T47D (cell line): ENCODE measurements around the gene EGFR.
A peak's percentile ranks its signal among the peaks of the same experiment; 100 is the strongest.

Experiments
- DNase-seq, 2 experiments: peaks; one replicate each; pipeline versions ENCODE4 v3.0.0 to v3.0.0-alpha.2; 2011 to 2012; ENCODE audit warnings: low read depth in 1 of 2, low spot score in 1 of 2
- JUND ChIP-seq: IDR thresholded peaks from 2 replicates; pipeline ENCODE4 v1.6.1; 2012; ENCODE audit warnings: low read depth
- in situ Hi-C: cut with HindIII; loops from 2 replicates; pipeline ENCODE4 v1.10.0; 2016; ENCODE audit warnings: low sequenced_read_pairs, low pct_unique_long_range_greater_than_20kb

The EGFR gene

DNA sequence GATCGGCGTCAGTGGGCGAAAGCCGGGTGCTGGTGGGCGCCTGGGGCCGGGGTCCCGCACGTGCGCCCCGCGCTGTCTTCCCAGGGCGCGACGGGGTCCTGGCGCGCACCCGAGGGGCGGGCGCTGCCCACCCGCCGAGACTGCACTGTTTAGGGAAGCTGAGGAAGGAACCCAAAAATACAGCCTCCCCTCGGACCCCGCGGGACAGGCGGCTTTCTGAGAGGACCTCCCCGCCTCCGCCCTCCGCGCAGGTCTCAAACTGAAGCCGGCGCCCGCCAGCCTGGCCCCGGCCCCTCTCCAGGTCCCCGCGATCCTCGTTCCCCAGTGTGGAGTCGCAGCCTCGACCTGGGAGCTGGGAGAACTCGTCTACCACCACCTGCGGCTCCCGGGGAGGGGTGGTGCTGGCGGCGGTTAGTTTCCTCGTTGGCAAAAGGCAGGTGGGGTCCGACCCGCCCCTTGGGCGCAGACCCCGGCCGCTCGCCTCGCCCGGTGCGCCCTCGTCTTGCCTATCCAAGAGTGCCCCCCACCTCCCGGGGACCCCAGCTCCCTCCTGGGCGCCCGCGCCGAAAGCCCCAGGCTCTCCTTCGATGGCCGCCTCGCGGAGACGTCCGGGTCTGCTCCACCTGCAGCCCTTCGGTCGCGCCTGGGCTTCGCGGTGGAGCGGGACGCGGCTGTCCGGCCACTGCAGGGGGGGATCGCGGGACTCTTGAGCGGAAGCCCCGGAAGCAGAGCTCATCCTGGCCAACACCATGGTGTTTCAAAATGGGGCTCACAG, 1.1 kb downstream of the EGFR start:
- no peak for DNase-seq
- TF ChIP-seq JUND = no peak
- in situ Hi-C loops = no loop called here

DNA sequence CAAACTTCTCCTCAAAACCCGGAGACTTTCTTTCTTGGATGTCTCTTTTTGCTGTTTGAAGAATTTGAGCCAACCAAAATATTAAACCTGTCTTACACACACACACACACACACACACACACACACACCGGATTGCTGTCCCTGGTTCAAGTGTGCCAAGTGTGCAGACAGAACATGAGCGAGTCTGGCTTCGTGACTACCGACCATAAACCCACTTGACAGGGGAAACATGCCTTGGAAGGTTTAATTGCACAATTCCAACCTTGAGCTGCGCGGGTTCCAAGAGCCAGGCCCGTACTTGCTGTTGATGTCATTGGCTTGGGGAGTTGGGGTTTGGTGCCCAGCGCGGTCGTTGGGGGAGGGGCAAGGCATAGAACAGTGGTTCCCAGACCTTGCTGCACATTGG, 1.7 kb downstream of the EGFR start:
- in situ Hi-C loops = no loop called here
- TF ChIP-seq JUND = no peak
- DNase-seq = no peak

DNA sequence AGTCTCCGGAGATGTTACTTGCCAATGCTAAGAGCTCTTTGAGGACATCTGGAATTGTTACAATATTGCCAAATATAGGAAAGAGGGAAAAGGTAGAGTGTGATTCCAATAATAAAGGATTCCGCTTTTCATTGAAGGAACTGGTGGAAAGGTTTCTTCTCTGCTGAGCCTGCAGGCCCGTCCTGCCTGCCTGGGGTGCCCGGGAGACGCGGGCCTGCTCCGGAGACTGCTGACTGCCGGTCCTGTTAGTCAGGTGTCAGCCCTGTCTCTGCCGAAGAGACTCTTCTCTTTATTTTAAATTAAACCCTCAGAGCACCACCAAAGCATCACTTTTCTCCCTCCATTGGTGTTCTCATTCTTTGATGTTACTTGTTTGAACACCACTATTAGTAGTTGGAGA, 2.2 kb downstream of the EGFR start:
- in situ Hi-C loops = no loop called here
- DNase-seq = no peak
- no peak for TF ChIP-seq JUND

DNA sequence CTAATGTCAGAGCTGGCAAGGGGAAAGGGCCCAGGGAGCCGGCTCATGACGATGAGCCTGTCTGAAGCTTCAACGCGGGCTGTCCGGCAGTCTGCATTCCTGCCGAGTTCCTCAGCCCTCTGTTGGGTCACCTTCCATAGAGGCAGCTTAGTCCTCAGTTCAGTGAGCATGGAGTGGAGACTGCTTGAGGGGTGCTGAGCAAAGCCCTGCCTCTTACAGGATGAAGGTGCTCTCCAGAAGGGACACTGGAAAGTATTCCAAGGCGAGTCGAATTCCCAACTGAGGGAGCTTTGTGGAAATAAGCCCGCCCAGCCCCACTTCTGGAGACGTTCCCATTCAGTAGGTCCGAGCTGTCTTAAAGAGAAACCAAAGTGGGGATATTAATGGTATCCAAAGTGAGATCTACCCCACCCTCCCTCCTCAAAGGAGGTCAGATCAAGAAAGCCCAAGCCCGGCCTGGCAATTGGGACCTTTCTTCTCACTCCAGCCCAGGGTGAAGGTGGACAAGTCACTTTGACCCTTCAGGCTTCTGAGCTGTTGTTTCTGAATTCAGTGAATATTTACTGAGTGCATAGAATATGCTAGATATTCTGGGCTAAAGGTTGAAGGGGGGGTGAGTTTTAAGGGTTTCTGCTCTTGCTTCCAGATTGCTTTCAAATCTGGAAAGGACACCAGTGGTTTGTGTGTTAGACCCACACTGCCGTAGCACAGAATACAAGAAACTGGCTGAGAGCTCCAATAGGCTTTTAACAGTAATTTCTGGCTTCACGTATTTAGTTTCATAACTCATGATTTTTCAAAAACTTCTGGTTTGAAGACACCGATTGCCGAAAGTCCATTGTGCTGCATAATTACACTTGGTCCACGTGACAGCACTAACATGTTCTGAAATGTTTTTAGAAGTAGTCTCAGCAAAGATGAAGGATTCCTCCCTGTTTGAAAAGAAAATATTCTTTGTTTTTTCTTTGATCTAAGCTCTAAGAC, 3.5 kb downstream of the EGFR start:
- TF ChIP-seq JUND = no peak
- in situ Hi-C loops = no loop called here
- DNase-seq = no peak

DNA sequence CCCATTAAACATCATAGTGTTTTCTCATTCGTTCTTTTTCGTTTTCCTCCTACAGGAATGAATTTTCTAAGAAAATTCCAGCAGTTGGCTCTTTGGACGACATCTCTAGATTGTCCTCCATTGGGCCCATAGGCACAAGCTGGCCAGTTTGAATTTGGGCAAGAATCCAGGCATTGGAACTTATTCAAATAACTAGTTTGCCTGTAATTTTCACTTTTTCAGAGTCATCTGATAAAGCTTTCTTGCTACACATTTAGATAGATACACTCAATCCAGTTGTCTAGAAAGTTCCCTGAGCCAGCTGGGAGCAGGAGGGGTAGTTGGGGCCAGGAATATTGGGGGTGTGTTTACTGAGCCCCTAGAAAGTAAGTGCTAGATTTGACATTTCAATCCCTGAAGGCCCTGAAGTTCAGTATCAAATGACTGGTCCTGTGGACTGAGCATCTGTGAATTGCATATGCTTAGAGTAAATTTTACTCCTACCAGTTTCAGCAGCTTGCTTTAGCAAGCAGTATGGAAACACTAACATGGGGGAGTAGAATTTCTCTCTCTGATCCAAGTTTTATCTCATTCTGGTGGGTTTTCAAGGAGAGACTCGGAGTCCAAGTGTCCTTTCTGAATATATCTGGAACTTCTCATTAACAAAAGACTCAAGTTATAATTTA, 5.2 kb downstream of the EGFR start:
- in situ Hi-C loops = no loop called here
- no peak for TF ChIP-seq JUND

DNA sequence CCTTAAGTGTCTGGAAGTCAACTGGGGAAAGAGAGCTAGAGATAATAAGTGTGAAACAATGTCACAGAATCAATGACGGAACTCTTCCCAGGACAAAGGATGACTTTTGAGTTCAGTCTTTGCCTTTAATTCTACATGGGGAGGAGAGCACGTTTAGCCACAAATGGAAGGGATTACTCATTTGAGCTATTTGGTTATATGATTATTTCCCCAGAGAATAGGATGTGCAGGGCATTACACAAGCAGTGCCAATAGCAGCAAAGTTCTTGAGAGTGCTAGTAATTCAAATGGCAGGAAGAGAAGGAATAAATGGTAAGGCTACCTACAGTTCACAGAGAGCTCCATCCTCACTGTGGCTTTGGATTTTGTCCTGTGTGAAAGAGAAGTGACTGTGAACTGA, 6.0 kb downstream of the EGFR start:
- TF ChIP-seq JUND = no peak
- in situ Hi-C loops = no loop called here
- no peak for DNase-seq

More for the DNA sequence above, 5.2 kb downstream of the EGFR start:
- no peak for DNase-seq

DNA sequence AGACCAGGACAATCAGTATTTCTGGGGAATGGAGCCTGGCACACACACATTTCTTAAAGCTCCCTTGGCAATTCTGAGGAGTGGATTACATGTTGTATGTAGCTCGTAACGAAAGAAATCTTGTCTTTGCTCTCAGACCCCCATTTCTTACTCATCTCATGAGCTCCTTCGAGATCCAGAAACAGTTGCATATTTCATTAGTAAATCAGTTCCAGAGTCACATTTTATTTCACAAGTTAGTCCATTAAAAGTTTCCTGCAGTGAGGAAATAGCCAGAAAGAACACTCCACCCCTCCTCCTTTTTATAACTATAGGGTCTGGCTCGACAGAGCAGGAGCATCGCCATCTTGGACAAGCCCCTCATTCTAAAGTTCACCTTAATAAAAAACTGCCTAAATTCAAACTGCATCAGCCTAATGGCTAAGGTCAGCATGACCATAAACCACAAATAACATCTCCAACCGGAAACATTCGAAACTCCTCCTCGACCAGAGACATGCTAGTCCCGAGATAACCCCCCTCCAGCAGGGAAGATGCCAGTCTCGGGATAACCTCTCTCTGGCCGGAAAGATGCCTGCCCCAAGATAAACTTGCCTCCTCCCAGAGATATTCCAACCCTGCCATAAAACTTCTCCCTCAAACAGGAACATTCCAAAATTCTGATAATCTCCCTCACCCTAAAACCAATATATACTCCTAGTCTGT, 7.4 kb downstream of the EGFR start:
- DNase-seq = no peak
- no peak for TF ChIP-seq JUND
- in situ Hi-C loops = no loop called here

DNA sequence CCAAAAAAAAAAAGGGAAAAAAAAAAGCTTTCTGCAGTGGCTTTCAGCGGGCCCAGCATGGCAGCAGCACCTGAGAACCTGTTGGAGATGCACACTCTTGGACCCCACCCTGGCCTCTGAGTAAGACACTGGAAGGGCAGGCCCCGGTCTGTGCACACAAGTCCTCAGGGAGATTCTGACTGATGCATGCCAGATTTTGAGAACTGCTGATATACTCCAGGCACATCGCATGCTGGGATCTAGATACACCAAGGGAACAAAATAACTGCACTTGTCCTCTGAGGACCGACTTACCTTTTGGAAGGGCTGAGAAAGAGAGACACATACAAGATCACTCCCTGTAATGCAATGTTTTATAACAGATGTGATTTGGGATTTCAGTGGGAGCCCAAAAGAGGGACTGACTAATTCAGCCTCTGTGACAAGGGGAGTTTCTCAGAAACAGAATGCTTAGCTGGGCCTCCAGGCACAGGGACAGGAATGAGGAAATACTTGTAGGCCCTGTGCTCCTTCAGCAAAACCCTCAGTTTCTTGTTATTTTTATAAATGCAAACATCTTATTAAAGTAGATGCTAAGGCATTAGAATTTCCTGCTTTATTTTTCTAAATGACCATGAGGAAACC, 8.2 kb downstream of the EGFR start:
- in situ Hi-C loops = no loop called here
- 0 out of 2 replicates have a peak, but pooled peaks have one; percentile 6 for TF ChIP-seq JUND
- DNase-seq = peak; percentile 70 to 73

DNA sequence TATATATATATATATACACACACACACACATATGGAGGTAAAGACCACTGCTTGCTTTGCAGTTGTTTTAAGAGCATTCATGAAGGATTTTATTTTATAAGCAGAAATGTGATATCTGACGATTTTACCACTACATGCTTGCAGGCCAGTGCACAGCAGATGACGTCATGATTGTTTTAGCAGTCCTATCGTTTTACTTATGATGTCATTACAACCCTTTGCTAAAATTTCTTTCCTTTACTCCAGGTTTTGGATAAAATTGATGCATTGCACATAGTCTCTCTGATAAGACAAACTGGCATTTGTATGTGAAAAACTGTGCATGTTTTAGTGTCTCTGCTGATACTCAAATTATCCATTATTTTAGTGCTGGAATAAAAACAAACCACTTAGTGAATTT, 9.2 kb downstream of the EGFR start:
- no peak for DNase-seq
- no peak for TF ChIP-seq JUND
- in situ Hi-C loops = no loop called here

DNA sequence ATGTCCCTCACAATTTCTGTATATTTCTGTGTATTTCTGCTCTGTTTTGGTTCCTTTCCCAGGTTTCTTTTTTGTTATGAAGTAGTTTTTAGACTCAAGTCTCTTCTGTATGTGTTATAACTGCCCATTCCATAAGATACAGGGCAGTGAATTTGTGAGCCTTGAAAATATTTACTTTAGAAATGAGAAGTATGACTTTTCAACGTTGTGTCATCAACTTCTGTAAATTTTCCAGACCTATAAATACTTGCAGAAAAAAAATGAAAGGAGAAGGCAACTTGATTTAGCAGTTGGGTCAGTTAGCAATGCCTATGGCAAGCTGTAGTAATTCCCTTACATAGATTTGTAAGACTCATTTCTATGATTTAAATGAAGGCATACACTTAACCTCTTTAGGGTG, 11.5 kb downstream of the EGFR start:
- in situ Hi-C loops = no loop called here
- no peak for TF ChIP-seq JUND
- no peak for DNase-seq

DNA sequence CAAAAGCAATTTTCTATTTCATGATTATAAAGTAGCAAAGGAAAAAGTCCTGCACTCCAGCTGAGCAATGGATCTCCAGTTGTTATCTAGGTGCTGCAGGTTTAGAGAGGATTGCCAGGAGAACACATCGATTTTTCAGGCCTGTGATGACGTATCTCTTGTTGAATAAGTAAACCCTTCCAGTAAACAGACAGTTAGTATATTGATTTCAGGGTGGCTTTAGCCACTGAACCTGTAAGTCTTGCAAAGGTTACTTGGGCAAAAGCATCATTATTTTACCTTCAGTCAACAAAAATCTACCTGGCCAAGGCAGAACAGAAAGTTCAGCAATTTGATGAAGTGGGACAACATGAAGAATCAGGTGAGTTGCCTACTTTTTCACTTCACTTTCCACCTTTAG, 12.3 kb downstream of the EGFR start:
- TF ChIP-seq JUND = no peak
- in situ Hi-C loops = no loop called here
- no peak for DNase-seq
